Measurements from ENCODE around the gene AFF3. TPM values are rescaled to one million over a fixed set of nuclear protein-coding genes. Genes with fewer than 3 reads are reported as not detected.

The AFF3 gene
- total RNA-seq, 1 experiment from 2014 or later, result not detected

DNA sequence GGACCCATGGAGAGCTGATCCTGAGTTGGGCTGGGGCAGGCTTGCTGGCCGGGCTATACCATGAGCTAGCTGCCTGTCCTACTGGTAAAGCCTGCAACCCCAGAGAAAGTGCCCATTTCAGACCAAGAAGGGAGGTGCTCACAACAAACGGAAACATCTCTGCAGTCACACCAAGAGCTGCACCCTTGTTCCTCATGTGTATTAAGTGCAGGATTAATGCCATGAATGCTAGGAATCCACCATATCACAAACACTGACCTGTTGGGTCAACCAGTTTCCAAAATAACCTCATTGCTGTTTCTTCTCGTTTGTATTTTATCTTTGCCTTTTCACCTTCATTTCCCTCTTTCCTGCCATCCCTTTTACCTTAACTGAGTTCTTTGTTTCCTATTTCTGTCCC lies 69.9 kb downstream of the AFF3 start:
- Histone ChIP-seq H3K4me2 (no peak overlapping the region), H3F3A (ENCODE audit: insufficient read depth, low read depth) (no peaks in the 10 kb centered on the region), H3K79me2 (ENCODE audit: low read depth) (no peaks in the 10 kb centered on the region), H3K4me1 (replicated peaks; ENCODE audit: insufficient read depth) (no peaks in the 10 kb centered on the region), H3K4me3 (no peak overlapping the region), H3K27me3 (ENCODE audit: insufficient read depth, low read depth) (peaks cover 91% of the 10 kb centered on the region), H3K36me3 (ENCODE audit: low read depth) (no peaks in the 10 kb centered on the region), H3K9me2 (ENCODE audit: insufficient read depth) (no peaks in the 10 kb centered on the region), H4K20me1 (ENCODE audit: insufficient read depth) (no peaks in the 10 kb centered on the region), H3K9me3 (ENCODE audit: insufficient read depth, low read depth) (no peaks in the 10 kb centered on the region), H3K27ac (no peak overlapping the region), H2AFZ (no peak overlapping the region)
- POLR2A ChIA-PET (ENCODE audit: unreplicated experiment), result no interaction called here
- intact Hi-C loops (cut with micrococcal nuclease; ENCODE audit: unreplicated experiment), result no loop called here
- no peak for TF ChIP-seq EZH2 (IDR thresholded peaks at IDR 0.05; ENCODE audit: low read depth)
- TF ChIP-seq, protein P1, sequence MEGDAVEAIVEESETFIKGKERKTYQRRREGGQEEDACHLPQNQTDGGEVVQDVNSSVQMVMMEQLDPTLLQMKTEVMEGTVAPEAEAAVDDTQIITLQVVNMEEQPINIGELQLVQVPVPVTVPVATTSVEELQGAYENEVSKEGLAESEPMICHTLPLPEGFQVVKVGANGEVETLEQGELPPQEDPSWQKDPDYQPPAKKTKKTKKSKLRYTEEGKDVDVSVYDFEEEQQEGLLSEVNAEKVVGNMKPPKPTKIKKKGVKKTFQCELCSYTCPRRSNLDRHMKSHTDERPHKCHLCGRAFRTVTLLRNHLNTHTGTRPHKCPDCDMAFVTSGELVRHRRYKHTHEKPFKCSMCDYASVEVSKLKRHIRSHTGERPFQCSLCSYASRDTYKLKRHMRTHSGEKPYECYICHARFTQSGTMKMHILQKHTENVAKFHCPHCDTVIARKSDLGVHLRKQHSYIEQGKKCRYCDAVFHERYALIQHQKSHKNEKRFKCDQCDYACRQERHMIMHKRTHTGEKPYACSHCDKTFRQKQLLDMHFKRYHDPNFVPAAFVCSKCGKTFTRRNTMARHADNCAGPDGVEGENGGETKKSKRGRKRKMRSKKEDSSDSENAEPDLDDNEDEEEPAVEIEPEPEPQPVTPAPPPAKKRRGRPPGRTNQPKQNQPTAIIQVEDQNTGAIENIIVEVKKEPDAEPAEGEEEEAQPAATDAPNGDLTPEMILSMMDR (conservative IDR thresholded peaks at IDR 0.05), result no peak
- BruUV-seq (replicated peaks), result no TSS peak
- DNase-seq, result no peak
- CTCF ChIA-PET, result no interaction called here

DNA sequence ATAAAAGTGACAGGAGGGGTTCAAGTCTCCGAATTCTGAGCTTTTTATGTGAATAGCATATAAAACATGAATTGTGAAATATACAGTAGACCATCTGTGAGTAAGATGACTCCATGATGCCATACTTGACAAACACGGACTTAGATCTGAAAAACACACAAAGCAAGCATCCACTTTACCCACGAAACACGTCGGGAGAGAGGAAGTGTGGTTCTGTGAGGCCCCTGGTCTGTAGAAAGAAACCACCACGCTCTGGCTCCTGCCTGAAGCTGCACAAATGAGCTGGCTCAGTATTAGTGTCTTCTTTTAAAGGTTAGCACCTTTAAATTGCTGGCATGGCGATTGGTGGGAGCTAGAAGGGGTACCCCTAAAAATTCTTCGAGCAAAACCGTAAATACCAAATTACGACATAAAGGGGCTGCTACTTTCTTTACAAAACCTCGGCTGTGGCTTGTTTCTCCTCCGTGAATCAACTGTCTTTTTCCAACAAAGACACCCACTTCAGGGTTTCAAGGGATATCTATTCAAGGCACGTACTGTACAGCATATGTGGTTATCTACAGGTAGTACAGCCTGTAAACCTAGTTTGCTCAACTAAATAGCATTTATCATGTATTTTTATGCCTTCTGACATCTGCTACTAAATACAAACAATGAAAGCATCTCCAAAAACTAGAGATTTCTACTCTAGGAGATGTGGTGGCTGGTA lies 70.9 kb downstream of the AFF3 start:
- no peak overlapping the region for H2AFZ ChIP-seq
- POLR2A ChIA-PET (ENCODE audit: unreplicated experiment), result no interaction called here

DNA sequence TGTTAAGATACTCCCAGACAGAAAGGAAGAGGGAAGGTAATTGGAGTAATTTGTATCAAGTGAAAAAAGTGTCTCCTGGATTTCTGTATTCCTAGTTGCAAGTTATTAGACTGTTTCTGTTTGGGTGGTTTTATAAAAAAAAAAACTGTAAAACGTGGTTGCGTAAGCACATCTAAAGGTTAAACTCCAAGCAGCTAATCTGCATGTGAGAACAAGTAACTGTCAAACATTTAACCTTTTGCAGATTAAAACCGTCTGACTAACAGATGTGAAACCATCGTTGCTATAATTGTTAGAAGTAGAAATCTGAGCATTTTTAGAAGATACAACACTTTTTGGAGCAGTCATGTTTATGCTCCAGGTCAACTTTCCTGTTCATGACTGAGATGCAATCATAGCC lies 72.3 kb downstream of the AFF3 start:
- Histone ChIP-seq H3K4me2 (no peak overlapping the region), H3K9me3 (ENCODE audit: insufficient read depth, low read depth) (no peaks in the 10 kb centered on the region), H3K27me3 (ENCODE audit: insufficient read depth, low read depth) (peaks cover 94% of the 10 kb centered on the region), H4K20me1 (ENCODE audit: insufficient read depth) (no peaks in the 10 kb centered on the region), H3K9me2 (ENCODE audit: insufficient read depth) (no peaks in the 10 kb centered on the region), H3K27ac (no peak overlapping the region), H3F3A (ENCODE audit: insufficient read depth, low read depth) (no peaks in the 10 kb centered on the region), H3K4me3 (no peak overlapping the region), H3K79me2 (ENCODE audit: low read depth) (no peaks in the 10 kb centered on the region), H3K4me1 (replicated peaks; ENCODE audit: insufficient read depth) (no peaks in the 10 kb centered on the region), H3K36me3 (ENCODE audit: low read depth) (no peaks in the 10 kb centered on the region), H2AFZ (no peak overlapping the region)
- BruUV-seq (replicated peaks), result no TSS peak
- no peak for DNase-seq
- intact Hi-C loops (cut with micrococcal nuclease; ENCODE audit: unreplicated experiment), result no loop called here
- ChIA-PET POLR2A (ENCODE audit: unreplicated experiment) (no interaction called here), CTCF (no interaction called here)
- TF ChIP-seq EZH2 (IDR thresholded peaks at IDR 0.05; ENCODE audit: low read depth), result no peak
- TF ChIP-seq, protein P1 (conservative IDR thresholded peaks at IDR 0.05), result no peak

More for the DNA sequence above, 70.9 kb downstream of the AFF3 start:
- Histone ChIP-seq H3K79me2 (ENCODE audit: low read depth) (no peaks in the 10 kb centered on the region), H3K27ac (no peak overlapping the region), H3K4me1 (replicated peaks; ENCODE audit: insufficient read depth) (no peaks in the 10 kb centered on the region), H3K36me3 (ENCODE audit: low read depth) (no peaks in the 10 kb centered on the region), H3K27me3 (ENCODE audit: insufficient read depth, low read depth) (peaks cover 98% of the 10 kb centered on the region), H3K4me3 (no peak overlapping the region), H3K4me2 (no peak overlapping the region), H3F3A (ENCODE audit: insufficient read depth, low read depth) (no peaks in the 10 kb centered on the region), H3K9me2 (ENCODE audit: insufficient read depth) (no peaks in the 10 kb centered on the region), H4K20me1 (ENCODE audit: insufficient read depth) (no peaks in the 10 kb centered on the region), H3K9me3 (ENCODE audit: insufficient read depth, low read depth) (no peaks in the 10 kb centered on the region)
- no TSS peak for BruUV-seq (replicated peaks)
- no peak for DNase-seq
- intact Hi-C loops (cut with micrococcal nuclease; ENCODE audit: unreplicated experiment), result no loop called here
- TF ChIP-seq, protein P1 (conservative IDR thresholded peaks at IDR 0.05), result no peak
- no peak for TF ChIP-seq EZH2 (IDR thresholded peaks at IDR 0.05; ENCODE audit: low read depth)
- CTCF ChIA-PET, result no interaction called here

All from PC-9 (cell line).